ENCODE results near the gene COMMD10.

GRCh38 chr5:116271446-116272025, 186.7 kb downstream of the COMMD10 start:
- TF ChIP-seq, protein P1, sequence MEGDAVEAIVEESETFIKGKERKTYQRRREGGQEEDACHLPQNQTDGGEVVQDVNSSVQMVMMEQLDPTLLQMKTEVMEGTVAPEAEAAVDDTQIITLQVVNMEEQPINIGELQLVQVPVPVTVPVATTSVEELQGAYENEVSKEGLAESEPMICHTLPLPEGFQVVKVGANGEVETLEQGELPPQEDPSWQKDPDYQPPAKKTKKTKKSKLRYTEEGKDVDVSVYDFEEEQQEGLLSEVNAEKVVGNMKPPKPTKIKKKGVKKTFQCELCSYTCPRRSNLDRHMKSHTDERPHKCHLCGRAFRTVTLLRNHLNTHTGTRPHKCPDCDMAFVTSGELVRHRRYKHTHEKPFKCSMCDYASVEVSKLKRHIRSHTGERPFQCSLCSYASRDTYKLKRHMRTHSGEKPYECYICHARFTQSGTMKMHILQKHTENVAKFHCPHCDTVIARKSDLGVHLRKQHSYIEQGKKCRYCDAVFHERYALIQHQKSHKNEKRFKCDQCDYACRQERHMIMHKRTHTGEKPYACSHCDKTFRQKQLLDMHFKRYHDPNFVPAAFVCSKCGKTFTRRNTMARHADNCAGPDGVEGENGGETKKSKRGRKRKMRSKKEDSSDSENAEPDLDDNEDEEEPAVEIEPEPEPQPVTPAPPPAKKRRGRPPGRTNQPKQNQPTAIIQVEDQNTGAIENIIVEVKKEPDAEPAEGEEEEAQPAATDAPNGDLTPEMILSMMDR (conservative IDR thresholded peaks at IDR 0.05; ENCODE audit: low read depth, low read length) = no peak
- TF ChIP-seq ELK1 (IDR thresholded peaks at IDR 0.05; ENCODE audit: borderline replicate concordance, low read depth, low read length) = no peak
- no peak for TF ChIP-seq BHLHE40 (IDR thresholded peaks at IDR 0.05; ENCODE audit: low read depth, low read length)
- TF ChIP-seq CEBPB (IDR thresholded peaks at IDR 0.05; ENCODE audit: low read depth, low read length) = no peak
- no peak for TF ChIP-seq NFE2L2 (IDR thresholded peaks at IDR 0.05; ENCODE audit: low read depth, low read length)
- TF ChIP-seq POLR2A (IDR thresholded peaks at IDR 0.05; ENCODE audit: low read depth, low read length) = no peak
- TF ChIP-seq RAD21 (IDR thresholded peaks at IDR 0.05; ENCODE audit: low read length) = no peak
- no peak for TF ChIP-seq MAZ (IDR thresholded peaks at IDR 0.05; ENCODE audit: borderline replicate concordance, low read depth, low read length)
- no peak for TF ChIP-seq MAFK (IDR thresholded peaks at IDR 0.05; ENCODE audit: low read depth, low read length)
- no peak for TF ChIP-seq RFX5 (IDR thresholded peaks at IDR 0.05; ENCODE audit: low read depth, low read length)
- TF ChIP-seq CHD1 (IDR thresholded peaks at IDR 0.05; ENCODE audit: low read depth, low read length) = no peak
- TF ChIP-seq, protein P2, sequence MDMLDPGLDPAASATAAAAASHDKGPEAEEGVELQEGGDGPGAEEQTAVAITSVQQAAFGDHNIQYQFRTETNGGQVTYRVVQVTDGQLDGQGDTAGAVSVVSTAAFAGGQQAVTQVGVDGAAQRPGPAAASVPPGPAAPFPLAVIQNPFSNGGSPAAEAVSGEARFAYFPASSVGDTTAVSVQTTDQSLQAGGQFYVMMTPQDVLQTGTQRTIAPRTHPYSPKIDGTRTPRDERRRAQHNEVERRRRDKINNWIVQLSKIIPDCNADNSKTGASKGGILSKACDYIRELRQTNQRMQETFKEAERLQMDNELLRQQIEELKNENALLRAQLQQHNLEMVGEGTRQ (IDR thresholded peaks at IDR 0.05; ENCODE audit: low read depth, low read length) = no peak
- no peak for TF ChIP-seq SMC3 (IDR thresholded peaks at IDR 0.05; ENCODE audit: low read depth, low read length)
- no peak for TF ChIP-seq RCOR1 (IDR thresholded peaks at IDR 0.05; ENCODE audit: insufficient replicate concordance, low read length)

All from IMR-90 (cell line).